Measurements from ENCODE around the gene PTPRE.

The PTPRE gene

GRCh38 chr10:128007056-128007455 lies 100.2 kb downstream of the PTPRE start:
- DNase-seq, result no peak

- no peak for DNase-seq
Measured at GRCh38 chr10:128007971-128008370, 101.1 kb downstream of the PTPRE start.

GRCh38 chr10:128008521-128009250 lies 101.8 kb downstream of the PTPRE start:
- DNase-seq, result no peak

DNA sequence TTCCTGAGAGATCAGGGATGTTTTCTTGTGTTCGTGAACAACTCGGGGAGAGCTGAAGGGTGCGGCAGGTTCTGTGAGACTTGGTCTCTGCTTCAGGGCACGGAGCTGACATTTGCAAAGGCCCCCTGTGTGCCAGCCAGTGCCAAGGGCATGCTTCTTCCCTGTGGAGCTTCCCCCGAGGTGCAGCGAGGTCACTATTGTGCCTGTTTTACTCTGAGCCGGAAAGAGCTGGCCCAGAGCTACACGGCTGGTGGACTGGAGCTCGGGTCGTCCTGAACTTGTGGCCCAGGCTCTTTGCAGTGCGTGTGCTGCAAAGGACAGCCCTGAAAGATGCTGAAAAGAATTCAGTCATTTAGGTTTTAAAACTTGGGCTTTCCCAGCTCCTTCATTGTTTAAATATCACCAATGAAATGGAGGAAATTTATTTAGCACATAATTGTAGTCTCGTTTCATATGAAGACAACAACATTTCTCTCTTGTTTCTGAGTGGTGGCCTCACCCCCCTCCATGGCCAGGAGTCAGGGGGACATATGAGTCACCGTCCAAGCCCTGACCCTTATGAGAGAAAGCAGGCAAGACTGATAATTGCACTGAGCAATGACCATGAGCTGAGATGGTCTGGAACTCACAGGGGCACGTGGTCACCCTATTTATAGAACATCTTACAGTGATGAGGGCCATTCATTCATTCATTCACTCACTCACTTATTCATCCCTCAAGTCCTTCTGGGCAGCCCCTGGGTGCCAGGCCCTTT lies 102.6 kb downstream of the PTPRE start:
- no peak for DNase-seq

- DNase-seq, result peak; percentile 30
Measured at GRCh38 chr10:128011059-128011979, 104.4 kb downstream of the PTPRE start.

DNA sequence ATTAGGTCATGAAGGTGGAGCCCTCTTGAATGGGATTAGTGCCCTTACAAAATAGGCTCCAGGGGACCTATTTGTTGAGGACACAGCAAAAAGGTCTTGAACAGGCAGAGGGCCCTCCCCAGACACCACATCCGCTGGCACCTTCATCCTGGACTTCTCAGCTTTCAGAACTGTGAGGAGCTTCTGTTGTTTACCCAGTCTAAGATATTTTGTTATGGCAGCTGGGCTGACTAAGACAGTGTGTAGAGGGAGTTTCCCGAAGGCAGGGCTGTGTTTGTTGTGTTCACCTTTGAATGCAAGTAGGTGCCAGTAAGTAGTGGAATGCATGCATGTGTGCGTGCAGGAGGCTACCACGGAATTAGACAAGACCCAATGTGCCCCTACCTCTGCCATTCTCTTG lies 106.7 kb downstream of the PTPRE start:
- no peak for DNase-seq

- DNase-seq, result no peak
Measured at GRCh38 chr10:128014236-128014635, 107.3 kb downstream of the PTPRE start.

- DNase-seq, result no peak
Measured at GRCh38 chr10:128016423-128017060, 109.6 kb downstream of the PTPRE start.

GRCh38 chr10:128017822-128018221 lies 110.9 kb downstream of the PTPRE start:
- DNase-seq, result no peak

- no peak for DNase-seq
Measured at GRCh38 chr10:128018236-128018635, 111.3 kb downstream of the PTPRE start.

GRCh38 chr10:128018691-128019090 lies 111.8 kb downstream of the PTPRE start:
- DNase-seq, result no peak

GRCh38 chr10:128022261-128023196 lies 115.6 kb downstream of the PTPRE start:
- no peak for DNase-seq

DNA sequence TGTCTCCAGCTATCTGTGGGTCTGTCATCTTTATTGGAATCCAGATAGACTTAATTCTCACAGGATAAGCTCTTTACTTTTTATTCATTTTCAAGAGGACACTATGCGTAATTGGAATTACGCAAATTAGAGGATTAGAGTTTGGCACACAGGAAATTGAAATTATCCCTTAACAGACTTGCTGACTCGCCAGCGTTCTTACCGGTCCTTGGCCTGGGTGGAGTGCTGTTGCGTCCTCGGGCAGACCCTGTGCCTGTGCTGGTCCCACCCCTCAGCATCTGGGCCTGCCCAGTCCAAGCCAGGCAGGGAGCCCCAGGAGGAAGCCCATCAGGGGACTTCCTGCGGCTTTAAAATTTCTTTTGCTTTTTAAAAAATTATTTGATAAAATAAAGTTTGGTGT lies 117.5 kb downstream of the PTPRE start:
- DNase-seq, result no peak

- DNase-seq, result no peak
Measured at GRCh38 chr10:128025437-128025836, 118.5 kb downstream of the PTPRE start.

- no peak for DNase-seq
Measured at GRCh38 chr10:128025951-128026350, 119.0 kb downstream of the PTPRE start.

DNA sequence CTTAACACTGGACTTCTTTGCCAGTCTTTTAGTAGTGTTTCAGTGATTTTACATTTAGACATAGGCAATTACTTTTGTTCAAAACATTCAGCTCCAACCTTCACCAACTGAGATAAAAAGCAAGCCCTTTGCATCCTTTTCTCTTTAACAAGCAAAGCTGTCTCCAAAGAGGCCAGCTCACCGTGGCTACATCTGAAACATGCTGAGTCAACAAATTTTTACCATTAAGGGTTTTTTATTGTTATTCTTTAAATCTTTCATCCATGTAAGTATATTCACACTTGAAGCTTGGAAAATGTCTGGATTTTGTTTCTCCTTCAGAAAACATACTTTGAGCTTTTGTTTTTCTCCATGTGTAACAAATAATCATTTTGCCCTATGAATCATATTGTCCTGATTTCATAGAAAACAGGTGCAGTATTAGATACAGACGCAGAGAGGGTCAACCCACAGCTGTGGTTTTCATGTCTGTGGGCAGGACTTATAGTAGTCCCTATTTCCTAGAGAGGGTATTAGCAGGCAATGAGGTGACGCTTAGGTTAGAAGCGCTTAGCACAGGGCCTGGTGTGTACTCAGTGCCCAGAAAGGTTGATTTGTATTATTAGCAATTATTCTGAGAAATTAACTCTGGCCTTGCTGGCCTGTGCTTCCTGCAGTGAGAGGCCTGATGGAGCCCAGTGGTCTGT lies 119.9 kb downstream of the PTPRE start:
- no peak for DNase-seq

DNA sequence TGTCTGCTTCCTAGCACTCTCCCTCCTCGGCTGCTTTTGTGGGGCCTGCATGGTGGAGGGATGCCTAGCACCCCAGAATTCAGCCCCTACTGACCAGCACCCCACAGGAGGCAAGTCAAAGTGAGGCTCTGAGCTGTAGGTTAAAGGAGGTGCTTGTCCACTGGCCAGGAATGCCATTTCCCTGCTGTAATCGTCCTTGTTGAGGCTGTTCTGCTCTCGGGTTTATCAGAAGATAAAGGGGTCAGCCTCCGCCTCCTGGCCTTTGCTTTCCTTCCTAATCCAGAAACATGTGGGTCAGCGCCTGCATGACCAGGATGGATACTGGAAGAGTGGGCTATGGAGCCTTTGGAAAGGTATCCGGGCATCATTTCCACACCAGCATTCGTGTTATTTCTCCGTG lies 120.4 kb downstream of the PTPRE start:
- no peak for DNase-seq

DNA sequence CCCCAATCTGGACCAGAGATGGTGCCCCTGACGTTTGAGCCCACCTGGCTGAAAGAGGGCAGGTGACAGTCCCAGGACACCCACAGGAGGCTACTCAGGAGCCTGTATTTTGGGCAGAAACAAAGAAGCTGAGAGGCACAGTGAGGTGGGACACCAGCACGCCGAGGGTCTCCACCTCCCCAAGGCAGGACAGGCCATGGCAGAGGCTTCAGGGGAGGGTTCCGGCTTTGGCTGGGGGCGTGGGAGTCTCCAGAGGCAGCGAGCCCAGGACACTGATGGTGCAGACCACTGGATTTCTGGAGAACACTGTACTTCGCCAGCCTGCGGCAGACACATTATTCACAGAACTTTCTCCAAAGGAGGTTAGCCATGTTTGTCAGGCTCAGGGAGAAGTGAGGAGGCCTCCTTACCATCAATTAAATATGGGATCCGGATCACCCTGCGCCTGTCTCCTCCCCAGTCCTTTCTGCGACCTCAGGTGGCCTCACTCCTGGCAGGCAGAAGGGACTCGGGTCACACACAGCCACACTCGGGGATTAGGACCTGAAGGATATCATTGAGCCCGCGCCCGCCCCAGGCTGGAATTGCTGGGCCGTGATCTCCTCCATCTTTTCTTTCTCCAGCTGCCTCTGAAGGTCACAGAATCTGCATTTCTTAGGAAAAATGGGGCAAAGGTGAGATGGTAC lies 121.1 kb downstream of the PTPRE start:
- no peak for DNase-seq

- no peak for DNase-seq
Measured at GRCh38 chr10:128028508-128029289, 121.8 kb downstream of the PTPRE start.

DNA sequence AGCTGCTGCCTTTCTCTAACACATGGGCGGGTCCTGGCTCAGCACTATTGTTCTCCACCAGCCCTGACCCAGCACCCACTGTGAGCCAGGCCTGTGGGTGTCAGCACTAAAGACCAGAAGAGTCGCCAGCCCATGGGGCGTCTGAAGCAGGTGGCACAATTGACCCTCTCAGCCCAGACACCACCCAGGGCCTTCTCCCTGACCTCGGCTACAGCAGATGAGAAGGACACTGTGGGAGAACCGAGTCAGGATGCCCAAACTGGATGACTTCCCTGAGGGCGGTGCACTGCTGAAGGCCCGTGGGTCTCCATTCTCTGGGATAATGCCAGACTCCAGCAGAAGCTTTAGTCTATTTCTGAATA lies 122.4 kb downstream of the PTPRE start:
- DNase-seq, result no peak
